A549 (cell line): Measurements from ENCODE around the gene CELSR1. TPM values are rescaled to one million over a fixed set of nuclear protein-coding genes. Genes with fewer than 3 reads are reported as not detected.

Source experiments
- ATAC-seq, 2 experiments: fragments of 200-7000 bp in 1 of 2; fragments of >200 bp in 1 of 2; cut with Nextera tagmentation in 1 of 2; cut with Tn5 transposase in 1 of 2; 3 replicates each; pipeline versions ENCODE4 v1.8.0 to v1.9.1; 2018 to 2020; ENCODE audit warnings: mild to moderate bottlenecking in 1 of 2, moderate library complexity in 1 of 2
- CTCF ChIA-PET: fragments of 300-600 bp; sonication (Branson Sonifier 250); formaldehyde crosslinking; extraction: SDS; loops from one replicate; lab custom pipeline; 2021; ENCODE audit warnings: antibody characterized with exemption, inconsistent platforms; lab: Yijun Ruan, JAX
- POLR2A ChIA-PET: fragments of 350-600 bp; formaldehyde crosslinking; extraction: SDS; loops from one replicate; lab custom pipeline; 2021; ENCODE audit warnings: antibody characterized with exemption, inconsistent platforms; lab: Yijun Ruan, JAX
- DNase-seq, 2 experiments: peaks; one replicate each; pipeline versions ENCODE4 v3.0.0 to v3.0.0-alpha.2; 2011 to 2016; ENCODE audit warnings: low read depth in 1 of 2, low spot score in 1 of 2
- FAIRE-seq: peaks from 2 replicates; lab custom pipeline; 2011; peaks lifted over from hg19 to GRCh38; lab: Jason Lieb, UNC
- H3K27ac ChIP-seq, 2 experiments: fragments of >200 bp; sonication (Bioruptor Twin); formaldehyde crosslinking; 3 replicates each; pipeline ENCODE4 v1.5.1; 2016 to 2017
- H3K4me1 ChIP-seq: fragments of >200 bp; sonication (Bioruptor Twin); formaldehyde crosslinking; 3 replicates; pipeline ENCODE4 v1.6.1; 2016
- H3K4me2 ChIP-seq: fragments of >200 bp; sonication (Bioruptor Twin); formaldehyde crosslinking; 3 replicates; pipeline ENCODE4 v1.6.1; 2016
- H3K4me3 ChIP-seq: fragments of >200 bp; sonication (Bioruptor Twin); formaldehyde crosslinking; 3 replicates; pipeline ENCODE4 v1.5.1; 2016
- H3K9me3 ChIP-seq: fragments of >200 bp; sonication (Bioruptor Twin); formaldehyde crosslinking; 3 replicates; pipeline ENCODE4 v1.6.1; 2016
- BHLHE40 ChIP-seq: IDR thresholded peaks from 2 replicates; pipeline ENCODE4 v1.6.1; 2012; ENCODE audit warnings: low read depth, low read length, inconsistent platforms
- CEBPB ChIP-seq, 2 experiments: fragments of >200 bp in 1 of 2; sonication (Bioruptor Twin) in 1 of 2; formaldehyde crosslinking in 1 of 2; IDR thresholded peaks; 2 replicates each; pipeline ENCODE4 v1.6.1; 2012 to 2016
- EHMT2 ChIP-seq: fragments of 200-600 bp; sonication (generic); IDR thresholded peaks from 2 replicates; pipeline ENCODE4 v1.6.1; 2016; ENCODE audit warnings: antibody characterized with exemption, low read depth, mild to moderate bottlenecking, moderate library complexity
- FOXS1 ChIP-seq: fragments of 250-450 bp; sonication (Bioruptor Pico); IDR thresholded peaks from 2 replicates; pipeline ENCODE4 v1.5.0; 2020; ENCODE audit warnings: mild to moderate bottlenecking, moderate library complexity
- GATA3 ChIP-seq: IDR thresholded peaks from 2 replicates; pipeline ENCODE4 v1.6.1; 2012; ENCODE audit warnings: borderline replicate concordance
- HEYL ChIP-seq: fragments of 250-450 bp; sonication (Bioruptor Pico); IDR thresholded peaks from 2 replicates; pipeline ENCODE4 v1.8.0; 2021; ENCODE audit warnings: mild to moderate bottlenecking, moderate library complexity
- HOXA7 ChIP-seq: fragments of 250-450 bp; sonication (Bioruptor Pico); IDR thresholded peaks from 2 replicates; pipeline ENCODE4 v1.5.0; 2020; ENCODE audit warnings: mild to moderate bottlenecking, moderate library complexity
- HOXB5 ChIP-seq: fragments of 250-450 bp; sonication (Bioruptor Pico); IDR thresholded peaks from 2 replicates; pipeline ENCODE4 v1.5.0; 2020; ENCODE audit warnings: mild to moderate bottlenecking, moderate library complexity
- JUNB ChIP-seq: fragments of >200 bp; sonication (Bioruptor Twin); formaldehyde crosslinking; IDR thresholded peaks from 2 replicates; pipeline ENCODE4 v1.6.1; 2016
- MAZ ChIP-seq: fragments of 150-350 bp; IDR thresholded peaks from 2 replicates; pipeline ENCODE4 v1.6.1; 2014; ENCODE audit warnings: antibody characterized with exemption, low read depth, low read length, borderline replicate concordance
- NFE2L2 ChIP-seq: fragments of 150-350 bp; conservative IDR thresholded peaks from 2 replicates; pipeline ENCODE4 v1.6.1; 2014; ENCODE audit warnings: low read length
- POLR2A ChIP-seq: IDR thresholded peaks from 2 replicates; pipeline ENCODE4 v1.6.1; 2012; ENCODE audit warnings: mild to moderate bottlenecking, low read length
- POLR2AphosphoS2 ChIP-seq: conservative IDR thresholded peaks from 2 replicates; pipeline ENCODE4 v1.6.1; 2012; ENCODE audit warnings: low read length, improper control_type of control experiment, inconsistent platforms
- RAD21 ChIP-seq, 2 experiments: fragments of >200 bp in 1 of 2; sonication (Bioruptor Twin) in 1 of 2; formaldehyde crosslinking in 1 of 2; IDR thresholded peaks in 1 of 2; conservative IDR thresholded peaks in 1 of 2; 2 replicates in 1 of 2; 3 replicates in 1 of 2; pipeline ENCODE4 v1.6.1; 2012 to 2018; ENCODE audit warnings: inconsistent platforms in 1 of 2
- RCOR1 ChIP-seq: fragments of 150-350 bp; IDR thresholded peaks from 2 replicates; pipeline ENCODE4 v1.6.1; 2014; ENCODE audit warnings: antibody characterized with exemption, low read length, low read depth
- SMC3 ChIP-seq: fragments of >200 bp; sonication (Bioruptor Twin); formaldehyde crosslinking; IDR thresholded peaks from 3 replicates; pipeline ENCODE4 v1.6.1; 2018; ENCODE audit warnings: inconsistent platforms
- SREBF2 ChIP-seq: fragments of 450-650 bp; IDR thresholded peaks from 2 replicates; pipeline ENCODE4 v1.6.1; 2014; ENCODE audit warnings: mild to moderate bottlenecking, moderate library complexity
- ZC3H11A ChIP-seq: fragments of 450-650 bp; IDR thresholded peaks from 2 replicates; pipeline ENCODE4 v1.6.1; 2014; ENCODE audit warnings: antibody characterized with exemption, mild to moderate bottlenecking
- ZFP36 ChIP-seq: fragments of 450-650 bp; IDR thresholded peaks from 2 replicates; pipeline ENCODE4 v1.6.1; 2014; ENCODE audit warnings: borderline replicate concordance; ENCODE audit not compliant: partially characterized antibody
- ZNF302 ChIP-seq: fragments of 250-450 bp; sonication (Bioruptor Pico); IDR thresholded peaks from 2 replicates; pipeline ENCODE4 v1.9.0; 2021; ENCODE audit warnings: inconsistent platforms, mild to moderate bottlenecking, moderate library complexity
- ZSCAN20 ChIP-seq: fragments of 250-450 bp; sonication (Bioruptor Pico); IDR thresholded peaks from 2 replicates; pipeline ENCODE4 v1.8.0; 2022; ENCODE audit warnings: mild to moderate bottlenecking, moderate library complexity
- WGBS: methylation state at CpG from one replicate; pipeline ENCODE4 v1.1.6; 2017; ENCODE audit errors: missing lambda C conversion rate; 5-methylcytosine and 5-hydroxymethylcytosine counted together
- polyA plus RNA-seq, 4 experiments: library from polyadenylated mRNA; depleted of rRNA in 3 of 4; stranded (reverse); fragments of >200 nt; fragmentation: RNase III in 1 of 4; extraction: RNeasy Plus Mini Kit Qiagen cat#74134 plus additional on column Dnase treatment in 1 of 4; gene quantifications; 2 replicates in 3 of 4; 3 replicates in 1 of 4; pipeline ENCODE4 v1.2.3, GENCODE V29; 2011 to 2017
- TF ChIP-seq, protein P1 (sequence below): fragments of 250-450 bp; sonication (Bioruptor Pico); IDR thresholded peaks from 2 replicates; pipeline ENCODE4 v1.5.0; 2021; ENCODE audit warnings: mild to moderate bottlenecking, moderate library complexity, borderline replicate concordance
- TF ChIP-seq, protein P2 (sequence below): fragments of 150-350 bp; IDR thresholded peaks from 2 replicates; pipeline ENCODE4 v1.6.1; 2014; ENCODE audit warnings: low read depth, mild to moderate bottlenecking, low read length
- TF ChIP-seq, protein P3 (sequence below): IDR thresholded peaks from 2 replicates; pipeline ENCODE4 v1.6.1; 2012; ENCODE audit warnings: low read depth, borderline replicate concordance
- TF ChIP-seq, protein P4 (sequence below): fragments of 250-450 bp; sonication (Bioruptor Pico); IDR thresholded peaks from 2 replicates; pipeline ENCODE4 v1.5.0; 2020; ENCODE audit warnings: low read depth, mild to moderate bottlenecking, moderate library complexity

CELSR1 gene
- polyA plus RNA-seq, 2 of the 4 experiments (the other 2 are of a cell fraction): 15.3 to 31.8 TPM

DNA sequence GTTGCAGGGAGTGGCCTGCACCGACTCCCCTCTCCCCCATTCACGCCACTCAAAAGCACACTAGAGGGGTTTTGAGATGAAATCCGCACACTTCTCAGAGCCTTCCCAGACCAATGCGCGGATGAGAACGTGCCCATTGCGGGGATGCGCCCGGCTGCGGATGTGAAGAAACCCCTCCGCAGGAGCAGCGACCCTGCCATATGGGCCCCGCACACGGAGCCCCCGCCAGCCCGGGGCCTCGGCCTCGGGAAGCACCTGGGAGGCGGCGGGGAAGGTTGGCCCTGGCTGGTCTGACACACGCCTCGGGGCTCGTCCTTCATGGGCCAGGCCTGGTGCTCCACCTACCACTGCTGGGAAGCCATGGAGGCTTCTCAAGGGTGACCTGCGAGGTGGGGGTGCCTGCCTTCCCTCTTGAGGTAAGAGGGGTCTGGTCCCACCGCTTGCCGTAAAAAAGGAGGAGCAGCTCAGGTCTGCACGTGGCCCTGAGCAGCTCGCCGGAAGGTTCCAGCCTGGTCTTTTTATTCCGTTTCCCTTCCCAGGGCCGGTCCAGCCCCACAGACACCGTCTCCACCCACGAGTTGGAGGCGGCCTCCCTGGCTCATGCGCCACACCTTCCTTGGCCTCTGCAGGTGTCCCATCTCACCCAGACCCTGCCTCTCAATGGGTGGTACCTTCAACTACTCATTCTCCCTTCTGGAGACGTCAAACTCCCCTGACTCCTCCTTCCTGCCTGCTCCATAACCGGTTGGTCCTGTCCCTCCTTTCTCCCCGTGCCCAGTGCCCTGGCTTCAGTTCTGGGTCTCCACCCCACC lies 162.6 kb downstream of the CELSR1 start:
- CTCF ChIA-PET: no interaction called here
- peak overlapping the region in 1 of 2 experiments; percentile 34; a peak in 2 of 6 replicates for H3K27ac ChIP-seq
- ATAC-seq: no peak

DNA sequence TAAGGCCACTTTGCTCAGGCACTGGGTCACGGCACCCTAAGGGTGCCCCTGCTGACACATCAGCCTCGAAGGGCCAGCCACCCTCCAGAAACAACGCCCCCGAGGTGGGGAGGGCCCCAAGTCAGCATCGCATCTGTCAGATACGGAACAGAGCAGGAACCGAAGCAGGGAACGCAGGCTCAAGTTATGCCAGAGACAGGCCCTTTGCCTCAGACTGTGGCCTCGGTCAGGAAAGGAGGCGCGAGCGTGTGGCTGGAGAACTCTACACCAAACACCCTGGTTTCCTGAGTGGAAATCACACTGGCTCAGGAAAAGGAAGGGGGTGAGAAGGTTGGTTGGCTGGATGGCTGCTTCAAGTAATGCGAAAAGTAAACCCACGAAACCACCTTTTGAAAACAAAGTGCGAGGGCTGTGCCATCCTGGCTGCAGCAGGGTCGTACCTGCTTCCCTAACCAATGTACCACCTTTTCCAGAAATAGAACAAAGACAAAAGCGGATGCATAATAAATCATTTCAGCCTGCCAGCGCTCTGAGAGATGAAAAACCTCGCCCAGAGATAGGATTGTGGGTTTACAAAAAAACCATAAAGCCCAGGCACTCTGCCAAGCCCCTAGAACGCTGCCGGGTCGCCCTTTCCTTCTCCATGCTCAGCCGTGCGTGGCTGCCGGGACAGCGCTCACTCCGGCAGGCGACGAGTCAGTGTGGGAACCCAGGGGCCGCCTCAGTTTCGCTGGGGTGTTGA lies 163.3 kb downstream of the CELSR1 start:
- FAIRE-seq (no peak), ATAC-seq (no peak), DNase-seq (no peak)
- 92% methylated on average over 30 of the region's 31 CpGs for WGBS
- TF ChIP-seq RAD21 (conservative IDR thresholded peaks at IDR 0.05 in 1 of 2, IDR thresholded peaks at IDR 0.05 in 1 of 2) (no peak), SMC3 (no peak), HEYL (CRISPR knock-in tag) (no peak), POLR2A (no peak), MAZ (no peak), RCOR1 (no peak)
- TF ChIP-seq, protein P1, sequence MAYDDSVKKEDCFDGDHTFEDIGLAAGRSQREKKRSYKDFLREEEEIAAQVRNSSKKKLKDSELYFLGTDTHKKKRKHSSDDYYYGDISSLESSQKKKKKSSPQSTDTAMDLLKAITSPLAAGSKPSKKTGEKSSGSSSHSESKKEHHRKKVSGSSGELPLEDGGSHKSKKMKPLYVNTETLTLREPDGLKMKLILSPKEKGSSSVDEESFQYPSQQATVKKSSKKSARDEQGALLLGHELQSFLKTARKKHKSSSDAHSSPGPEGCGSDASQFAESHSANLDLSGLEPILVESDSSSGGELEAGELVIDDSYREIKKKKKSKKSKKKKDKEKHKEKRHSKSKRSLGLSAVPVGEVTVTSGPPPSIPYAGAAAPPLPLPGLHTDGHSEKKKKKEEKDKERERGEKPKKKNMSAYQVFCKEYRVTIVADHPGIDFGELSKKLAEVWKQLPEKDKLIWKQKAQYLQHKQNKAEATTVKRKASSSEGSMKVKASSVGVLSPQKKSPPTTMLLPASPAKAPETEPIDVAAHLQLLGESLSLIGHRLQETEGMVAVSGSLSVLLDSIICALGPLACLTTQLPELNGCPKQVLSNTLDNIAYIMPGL (CRISPR knock-in tag): no peak
- Histone ChIP-seq H3K9me3 (peaks cover 16% of the 10 kb centered on the region), H3K27ac (peak overlapping the region in 1 of 2 experiments; percentile 34; a peak in 3 of 6 replicates), H3K4me1 (peaks cover 32% of the 10 kb centered on the region), H3K4me3 (no peak overlapping the region), H3K4me2 (no peak overlapping the region)
- POLR2A ChIA-PET: no interaction called here
- CTCF ChIA-PET: no interaction called here

More for the DNA sequence above, 162.6 kb downstream of the CELSR1 start:
- POLR2A ChIA-PET: no interaction called here
- Histone ChIP-seq H3K4me3 (no peak overlapping the region), H3K9me3 (peaks cover 16% of the 10 kb centered on the region), H3K4me2 (no peak overlapping the region), H3K4me1 (peaks cover 40% of the 10 kb centered on the region)
- FAIRE-seq (no peak), DNase-seq (no peak)
- TF ChIP-seq, protein P2, sequence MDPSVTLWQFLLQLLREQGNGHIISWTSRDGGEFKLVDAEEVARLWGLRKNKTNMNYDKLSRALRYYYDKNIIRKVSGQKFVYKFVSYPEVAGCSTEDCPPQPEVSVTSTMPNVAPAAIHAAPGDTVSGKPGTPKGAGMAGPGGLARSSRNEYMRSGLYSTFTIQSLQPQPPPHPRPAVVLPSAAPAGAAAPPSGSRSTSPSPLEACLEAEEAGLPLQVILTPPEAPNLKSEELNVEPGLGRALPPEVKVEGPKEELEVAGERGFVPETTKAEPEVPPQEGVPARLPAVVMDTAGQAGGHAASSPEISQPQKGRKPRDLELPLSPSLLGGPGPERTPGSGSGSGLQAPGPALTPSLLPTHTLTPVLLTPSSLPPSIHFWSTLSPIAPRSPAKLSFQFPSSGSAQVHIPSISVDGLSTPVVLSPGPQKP: no peak
- TF ChIP-seq HOXB5 (CRISPR knock-in tag) (no peak), POLR2AphosphoS2 (no peak)
- TF ChIP-seq, protein P3, sequence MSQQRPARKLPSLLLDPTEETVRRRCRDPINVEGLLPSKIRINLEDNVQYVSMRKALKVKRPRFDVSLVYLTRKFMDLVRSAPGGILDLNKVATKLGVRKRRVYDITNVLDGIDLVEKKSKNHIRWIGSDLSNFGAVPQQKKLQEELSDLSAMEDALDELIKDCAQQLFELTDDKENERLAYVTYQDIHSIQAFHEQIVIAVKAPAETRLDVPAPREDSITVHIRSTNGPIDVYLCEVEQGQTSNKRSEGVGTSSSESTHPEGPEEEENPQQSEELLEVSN: no peak
- 95% methylated on average over 29 of the region's 38 CpGs for WGBS

DNA sequence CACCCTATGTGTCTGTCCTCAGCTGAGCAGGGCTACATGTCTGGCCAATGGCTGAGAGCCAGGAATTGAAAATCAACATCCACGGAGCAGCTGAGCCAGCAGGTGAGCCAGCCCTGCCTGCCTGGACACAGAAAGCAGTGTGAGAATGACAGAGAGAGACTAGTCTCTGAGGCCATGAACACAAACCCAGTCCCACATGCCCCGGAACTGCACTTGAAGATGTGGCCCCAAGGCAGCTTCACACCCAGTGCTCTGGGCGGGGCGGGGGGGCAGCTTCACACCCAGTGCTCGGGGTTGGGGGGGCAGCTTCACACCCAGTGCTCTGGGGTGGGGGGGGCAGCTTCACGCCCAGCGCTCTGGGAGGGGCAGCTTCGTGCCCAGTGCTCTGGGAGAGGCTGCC lies 164.3 kb downstream of the CELSR1 start:
- 60% methylated on average over 1 of the region's 8 CpGs for WGBS
- no peak overlapping the region for H3K4me3 ChIP-seq
- ATAC-seq: no peak
- no peak for FAIRE-seq
- CTCF ChIA-PET: interaction anchor here (1.4 to 1.6 kb wide), 2 partner anchors 17 to 165 kb away, joined by 3 to 4 read pairs; no protein-coding TSS in a partner anchor
- POLR2A ChIA-PET: no interaction called here
- H3K4me2 ChIP-seq: no peak overlapping the region
- no peak for DNase-seq
- peaks cover 26% of the 10 kb centered on the region for H3K4me1 ChIP-seq
- peaks cover 16% of the 10 kb centered on the region for H3K9me3 ChIP-seq
- peak overlapping the region in 1 of 2 experiments; percentile 34; a peak in 3 of 6 replicates for H3K27ac ChIP-seq
- no peak for TF ChIP-seq FOXS1 (CRISPR knock-in tag)
- TF ChIP-seq SREBF2: no peak
- TF ChIP-seq ZNF302: no peak
- TF ChIP-seq GATA3: no peak
- TF ChIP-seq, protein P1 (CRISPR knock-in tag): no peak
- TF ChIP-seq JUNB: no peak
- TF ChIP-seq NFE2L2: no peak
- TF ChIP-seq ZC3H11A: no peak
- TF ChIP-seq, protein P3: no peak
- no peak for TF ChIP-seq BHLHE40
- TF ChIP-seq ZFP36: no peak
- TF ChIP-seq, protein P4, sequence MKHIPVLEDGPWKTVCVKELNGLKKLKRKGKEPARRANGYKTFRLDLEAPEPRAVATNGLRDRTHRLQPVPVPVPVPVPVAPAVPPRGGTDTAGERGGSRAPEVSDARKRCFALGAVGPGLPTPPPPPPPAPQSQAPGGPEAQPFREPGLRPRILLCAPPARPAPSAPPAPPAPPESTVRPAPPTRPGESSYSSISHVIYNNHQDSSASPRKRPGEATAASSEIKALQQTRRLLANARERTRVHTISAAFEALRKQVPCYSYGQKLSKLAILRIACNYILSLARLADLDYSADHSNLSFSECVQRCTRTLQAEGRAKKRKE: no peak
- no peak for TF ChIP-seq CEBPB (IDR thresholded peaks at IDR 0.05)
- no peak for TF ChIP-seq ZSCAN20
- no peak for TF ChIP-seq HOXA7 (CRISPR knock-in tag)
- no peak for TF ChIP-seq EHMT2
